ENCODE measurements around the gene IRF2. TPM values are rescaled to one million over a fixed set of nuclear protein-coding genes. Genes with fewer than 3 reads are reported as not detected.

The IRF2 gene
- total and polyA plus RNA-seq, 2 of the 8 experiments (the other 6 are each of a cell fraction or from before 2014, with no cell fraction given) = 13.8 to 17.0 TPM

DNA sequence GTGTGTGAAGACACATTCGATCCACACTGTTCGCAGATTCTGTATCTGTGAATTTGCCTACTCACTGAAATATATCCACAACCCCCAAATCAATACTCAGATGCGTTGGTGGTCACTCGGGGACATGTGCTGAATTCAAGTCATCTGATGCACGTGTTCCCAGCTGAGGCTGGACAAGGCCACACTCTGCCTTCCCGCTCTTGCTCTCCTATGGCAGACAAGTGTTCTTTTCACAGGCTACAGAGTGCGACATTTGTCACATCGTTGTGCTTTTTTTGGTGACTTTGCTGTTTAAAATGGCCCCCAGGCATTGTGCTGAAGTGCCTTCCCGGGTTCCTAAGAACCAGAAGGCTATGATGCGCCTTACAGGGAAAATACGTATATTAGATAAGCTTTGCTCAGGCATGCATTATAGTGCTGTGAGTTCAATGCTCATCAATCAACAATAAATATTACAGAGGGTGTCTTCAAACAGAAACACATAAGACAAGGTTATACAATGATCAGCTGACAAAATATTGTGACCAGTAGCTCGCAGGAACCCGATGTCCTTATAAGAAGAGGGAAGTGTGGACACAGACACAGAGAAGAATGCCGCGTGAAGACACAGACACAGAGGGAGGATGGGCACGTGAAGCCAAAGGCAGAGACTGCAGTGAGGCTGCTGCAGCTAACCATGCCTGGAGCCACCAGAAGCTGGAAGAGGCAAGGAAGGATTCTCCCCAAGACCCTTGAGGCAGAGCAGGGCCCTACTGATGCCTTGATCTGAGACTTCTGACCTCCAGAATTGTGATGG is 42.0 kb downstream of the IRF2 start:
- H3K23ac ChIP-seq (ENCODE audit: insufficient read length) = no peak overlapping the region
- H3K14ac ChIP-seq (ENCODE audit: insufficient read length) = no peak overlapping the region
- no peak overlapping the region for H2BK15ac ChIP-seq (ENCODE audit: low read length)
- H3K27ac ChIP-seq (ENCODE audit: low read depth, low read length) = peak overlapping the region; percentile 19; the same call in 1 of the 2 replicates
- H4K20me1 ChIP-seq (replicated peaks in 1 of 2; ENCODE audit: control insufficient read depth in 1 of 2, insufficient read depth in 2 of 2, low read length in 2 of 2) = peaks cover 0 to 11% of the 10 kb centered on the region in 2 experiments
- no peak overlapping the region for H3K18ac ChIP-seq (ENCODE audit: extremely low read depth, low read length)
- no peaks in the 10 kb centered on the region for H3K9me3 ChIP-seq (ENCODE audit: insufficient read depth in 2 of 2, low read depth in 1 of 2, low read length in 1 of 2)
- no peak overlapping the region for H3K9ac ChIP-seq (replicated peaks in 1 of 4; ENCODE audit: extremely low read depth in 1 of 4, low read depth in 3 of 4, low read length in 3 of 4)
- FAIRE-seq = no peak
- peaks cover 0 to 5% (median 0%) of the 10 kb centered on the region in 4 experiments; a peak in 2 of 8 replicates for H3K36me3 ChIP-seq (ENCODE audit: control insufficient read depth in 2 of 4, insufficient read depth in 4 of 4, low read length in 3 of 4)
- no peak overlapping the region for H3K56ac ChIP-seq (replicated peaks; ENCODE audit: insufficient read length, low read depth, low read length)
- POLR2A ChIA-PET (ENCODE audit: partially characterized antibody) = no interaction called here
- no peak overlapping the region for H3K4ac ChIP-seq (replicated peaks; ENCODE audit: insufficient read length, low read depth, low read length)
- no peak overlapping the region for H2AK5ac ChIP-seq (ENCODE audit: low read depth, low read length)
- no peak overlapping the region for H2BK120ac ChIP-seq (replicated peaks; ENCODE audit: low read depth, low read length)
- peaks cover 7% of the 10 kb centered on the region; the same call in 1 of the 2 replicates for H3K79me1 ChIP-seq (ENCODE audit: low read depth, low read length)
- no peak overlapping the region for H3K4me2 ChIP-seq (ENCODE audit: insufficient read depth in 1 of 2, low read depth in 2 of 2, low read length in 2 of 2)
- no peak overlapping the region for H2AFZ ChIP-seq (ENCODE audit: low read length)
- H4K5ac ChIP-seq (ENCODE audit: insufficient read length, low read depth, low read length) = no peak overlapping the region
- 0 out of 2 replicates have a peak overlapping the region, but pooled peaks have one; percentile 9 for H2BK12ac ChIP-seq (ENCODE audit: low read depth, low read length)
- no peak overlapping the region for H3K4me3 ChIP-seq (ENCODE audit: extremely low read depth in 1 of 4, insufficient read depth in 2 of 4, low read depth in 3 of 4, low read length in 4 of 4)
- WGBS, 2 experiments (ENCODE audit: extremely low coverage in 1 of 2, insufficient coverage in 1 of 2, insufficient read length in 1 of 2, insufficient replicate concordance in 2 of 2, low coverage in 1 of 2, low lambda C conversion rate in 2 of 2, missing lambda C conversion rate in 1 of 2) = 89% methylated on average over 16 of the region's 16 CpGs; no CpG with 5 or more reads in 1 of the 2 experiments
- H3K4me1 ChIP-seq (replicated peaks in 1 of 4; ENCODE audit: control insufficient read depth in 3 of 4, insufficient read depth in 4 of 4, low read length in 3 of 4) = peaks cover 0 to 6% (median 5%) of the 10 kb centered on the region in 4 experiments; a peak in 6 of 7 replicates
- no peak overlapping the region for H2BK20ac ChIP-seq (ENCODE audit: low read length)
- H4K8ac ChIP-seq (ENCODE audit: extremely low read depth, insufficient read depth, low read length) = no peak overlapping the region
- no peaks in the 10 kb centered on the region for H3K23me2 ChIP-seq (ENCODE audit: low read depth, low read length)
- no peak for DNase-seq (ENCODE audit: low read depth in 1 of 2, low spot score in 2 of 2)
- H2BK5ac ChIP-seq (ENCODE audit: low read depth, low read length) = peak overlapping the region; percentile 66; the same call in 1 of the 2 replicates
- no peak overlapping the region for H4K91ac ChIP-seq (replicated peaks; ENCODE audit: insufficient read length, low read length)
- H3K79me2 ChIP-seq (ENCODE audit: control insufficient read depth in 1 of 2, insufficient read depth in 2 of 2, low read length in 2 of 2) = peaks cover 0 to 58% of the 10 kb centered on the region in 2 experiments; a peak in 3 of 4 replicates
- CTCF ChIA-PET (ENCODE audit: partially characterized antibody) = interaction anchor here (0.6 to 1.4 kb wide), 4 partner anchors 15 to 203 kb away, joined by 3 to 4 read pairs (median 4); no protein-coding TSS in a partner anchor
- H3K27me3 ChIP-seq (replicated peaks in 1 of 4; ENCODE audit: control insufficient read depth in 3 of 4, extremely low read depth in 1 of 4, insufficient read depth in 3 of 4, low read length in 3 of 4) = no peaks in the 10 kb centered on the region
- TF ChIP-seq CHD1 (IDR thresholded peaks at IDR 0.05; ENCODE audit: low read depth, low read length) (no peak), POU5F1 (IDR thresholded peaks at IDR 0.05; ENCODE audit: low read depth, low read length) (no peak), POLR2AphosphoS5 (IDR thresholded peaks at IDR 0.05; ENCODE audit: low read depth, low read length) (no peak), CTBP2 (IDR thresholded peaks at IDR 0.05; ENCODE audit: borderline replicate concordance, insufficient read depth, insufficient read length, low read length) (no peak), SRF (IDR thresholded peaks at IDR 0.05; ENCODE audit: low read depth, low read length) (no peak), JUN (IDR thresholded peaks at IDR 0.05; ENCODE audit: low read depth, low read length) (no peak), RXRA (IDR thresholded peaks at IDR 0.05; ENCODE audit: insufficient read depth, low read depth, low read length) (no peak), RFX5 (IDR thresholded peaks at IDR 0.05; ENCODE audit: borderline replicate concordance, low read depth, low read length) (no peak), JUND (IDR thresholded peaks at IDR 0.05; ENCODE audit: low read length) (no peak), GABPA (IDR thresholded peaks at IDR 0.05; ENCODE audit: borderline replicate concordance, insufficient read depth, low read length) (no peak), TAF7 (optimal IDR thresholded peaks at IDR 0.05; ENCODE audit: borderline replicate concordance, low read depth, low read length) (no peak)
